Cardiac muscle cell (in vitro differentiated cells and primary cell): ENCODE measurements around the gene SBNO2. TPM values are rescaled to one million over a fixed set of nuclear protein-coding genes. Genes with fewer than 3 reads are reported as not detected.
A peak's percentile ranks its signal among the peaks of the same experiment; 100 is the strongest.

Experiments used
- DNase-seq, 2 donors: peaks; one replicate each; pipeline versions ENCODE4 v3.0.0 to v3.0.0-alpha.2; 2010 to 2017; ENCODE audit warnings: low read depth in 1 of 2, low spot score in 1 of 2
- H3K27ac ChIP-seq: fragments of 200-600 bp; sonication (generic); 2 replicates; pipeline ENCODE4 v1.5.1; 2016
- H3K27me3 ChIP-seq: fragments of 200-600 bp; sonication (generic); 2 replicates; pipeline ENCODE4 v1.6.0; 2016; ENCODE audit warnings: control low read depth
- H3K36me3 ChIP-seq: fragments of 200-600 bp; sonication (generic); 2 replicates; pipeline ENCODE4 v1.5.1; 2016; ENCODE audit warnings: control low read depth
- H3K4me1 ChIP-seq: fragments of 200-600 bp; sonication (generic); 2 replicates; pipeline ENCODE4 v1.8.1; 2017; ENCODE audit warnings: low read depth, mild to moderate bottlenecking, mixed run types
- H3K4me3 ChIP-seq: fragments of 200-600 bp; sonication (generic); 2 replicates; pipeline ENCODE4 v1.5.1; 2016; ENCODE audit warnings: mild to moderate bottlenecking
- H3K9me3 ChIP-seq: fragments of 200-600 bp; sonication (generic); 2 replicates; pipeline ENCODE4 v1.5.1; 2017; ENCODE audit warnings: low read depth, mild to moderate bottlenecking, control low read depth
- CTCF ChIP-seq: IDR thresholded peaks from 2 replicates; pipeline ENCODE4 v1.5.1; 2012; ENCODE audit warnings: low read depth, mild to moderate bottlenecking, low read length
- polyA plus RNA-seq: library from polyadenylated mRNA; unstranded; fragments of >200 nt; fragmentation: Nextera tagmentation; extraction: Ambion mirVana; gene quantifications from 2 replicates; pipeline ENCODE4 v1.2.1, GENCODE V29; 2016
- total RNA-seq: library from RNA; depleted of rRNA; stranded (reverse); fragments of >200 nt; gene quantifications from 2 replicates; pipeline ENCODE4 v1.2.3, GENCODE V29; 2016

The SBNO2 gene
- total and polyA plus RNA-seq, 2 experiments from 2014 or later: 11.8 to 28.5 TPM

GRCh38 chr19:1070931-1071791 is 102.9 kb downstream of the SBNO2 start:
- DNase-seq: peak in 1 of 2 donors; percentile 62
- H3K27ac ChIP-seq: no peak overlapping the region
- H3K9me3 ChIP-seq: no peaks in the 10 kb centered on the region
- H3K4me1 ChIP-seq: peaks cover 5% of the 10 kb centered on the region
- peak overlapping the region; percentile 13 for H3K4me3 ChIP-seq
- H3K27me3 ChIP-seq: peaks cover 13% of the 10 kb centered on the region
- no peaks in the 10 kb centered on the region for H3K36me3 ChIP-seq
- TF ChIP-seq CTCF: no peak

GRCh38 chr19:1070576-1070930 is 103.5 kb downstream of the SBNO2 start:
- no peak for DNase-seq
- H3K9me3 ChIP-seq: no peaks in the 10 kb centered on the region
- no peak overlapping the region for H3K4me3 ChIP-seq
- no peak overlapping the region for H3K27ac ChIP-seq
- no peaks in the 10 kb centered on the region for H3K36me3 ChIP-seq
- peaks cover 13% of the 10 kb centered on the region for H3K27me3 ChIP-seq
- peak; percentile 23 for TF ChIP-seq CTCF
- peaks cover 12% of the 10 kb centered on the region for H3K4me1 ChIP-seq

GRCh38 chr19:1069009-1069779 is 104.9 kb downstream of the SBNO2 start:
- Histone ChIP-seq H3K27me3 (peaks cover 13% of the 10 kb centered on the region), H3K36me3 (no peaks in the 10 kb centered on the region), H3K27ac (no peak overlapping the region), H3K4me3 (no peak overlapping the region), H3K4me1 (peaks cover 18% of the 10 kb centered on the region), H3K9me3 (no peaks in the 10 kb centered on the region)
- no peak for DNase-seq
- no peak for TF ChIP-seq CTCF

GRCh38 chr19:1068009-1069001 is 105.8 kb downstream of the SBNO2 start:
- Histone ChIP-seq H3K4me3 (no peak overlapping the region), H3K27ac (no peak overlapping the region), H3K27me3 (peaks cover 13% of the 10 kb centered on the region), H3K4me1 (peaks cover 18% of the 10 kb centered on the region), H3K36me3 (no peaks in the 10 kb centered on the region), H3K9me3 (no peaks in the 10 kb centered on the region)
- DNase-seq: no peak
- TF ChIP-seq CTCF: no peak
